ENCODE results near the gene DAB2IP.

The DAB2IP gene

DNA sequence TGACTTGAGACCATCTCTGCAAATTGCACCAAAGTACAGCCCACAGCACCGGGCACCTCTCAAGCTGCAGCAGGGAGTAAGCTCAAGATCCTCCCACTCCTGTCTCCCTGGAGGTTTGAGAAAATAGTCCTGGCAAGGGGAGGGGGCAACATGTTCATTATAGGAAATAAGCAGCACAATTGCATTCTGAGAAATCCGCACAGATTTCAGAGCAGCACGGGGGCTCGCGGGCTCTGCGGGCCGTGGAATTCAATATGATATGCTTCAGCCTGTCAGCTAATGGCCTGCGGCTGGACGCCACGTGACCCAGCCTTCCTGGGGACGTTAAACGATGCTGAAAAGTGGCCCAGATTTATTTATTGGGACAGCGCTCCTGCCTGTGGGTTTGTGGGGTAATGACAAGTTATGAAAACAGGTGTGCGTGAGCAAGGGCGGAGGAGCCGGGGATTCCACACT is 156.4 kb downstream of the DAB2IP start:
- no peak for DNase-seq

DNA sequence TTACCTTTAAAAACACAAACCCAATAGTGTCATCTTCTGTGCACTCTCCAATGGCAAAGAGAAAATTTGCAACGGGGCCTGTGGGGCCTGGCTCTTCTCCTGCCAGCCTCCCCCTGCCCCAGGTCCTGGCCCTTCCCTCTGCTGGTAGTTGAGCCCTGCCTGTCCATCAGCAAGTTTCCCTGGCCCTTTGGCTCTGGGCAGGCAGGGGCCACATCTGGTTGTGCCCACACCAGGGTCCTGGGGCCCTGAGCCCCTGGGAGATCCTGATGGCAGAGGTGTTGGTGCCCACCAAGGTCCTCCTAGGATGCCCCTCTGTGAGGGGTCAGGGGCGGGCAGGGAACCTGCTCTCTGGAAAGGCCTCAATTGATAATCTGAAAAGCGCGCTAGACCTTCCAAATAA is 157.3 kb downstream of the DAB2IP start:
- DNase-seq = no peak

DNA sequence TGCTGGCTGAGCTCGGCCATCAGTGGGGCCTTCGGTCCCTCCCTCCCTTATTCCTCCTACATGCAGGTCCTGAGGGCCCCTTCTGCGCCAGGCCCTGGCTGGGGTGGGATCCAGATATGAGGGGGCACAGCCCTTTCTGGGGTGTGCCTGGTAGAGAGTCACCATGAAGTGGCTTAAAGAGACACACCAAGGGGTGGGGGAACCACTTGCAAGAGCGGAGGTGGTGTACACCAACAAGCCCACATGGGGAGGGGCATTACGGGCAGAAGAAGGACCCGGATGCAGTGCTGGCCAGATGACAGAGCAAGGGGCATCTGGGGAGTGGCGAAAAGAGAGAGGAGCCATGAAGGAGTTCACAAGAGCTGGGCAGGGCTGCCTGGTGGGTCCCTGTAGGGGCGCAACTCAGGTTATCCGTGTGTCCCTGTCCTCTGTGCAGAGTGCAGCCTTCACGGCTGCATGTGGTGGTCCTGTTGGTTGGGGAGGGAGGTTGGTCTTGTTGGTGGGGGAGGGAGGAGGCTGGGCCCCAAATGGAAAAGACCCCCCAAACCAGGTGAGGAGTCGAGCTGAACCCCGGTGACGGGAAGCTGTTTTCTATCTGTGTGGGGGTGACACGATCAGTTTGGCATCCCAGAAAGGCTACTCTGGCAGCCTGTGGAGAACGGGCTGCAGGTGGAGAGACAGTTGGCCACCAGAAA is 158.1 kb downstream of the DAB2IP start:
- no peak for DNase-seq

DNA sequence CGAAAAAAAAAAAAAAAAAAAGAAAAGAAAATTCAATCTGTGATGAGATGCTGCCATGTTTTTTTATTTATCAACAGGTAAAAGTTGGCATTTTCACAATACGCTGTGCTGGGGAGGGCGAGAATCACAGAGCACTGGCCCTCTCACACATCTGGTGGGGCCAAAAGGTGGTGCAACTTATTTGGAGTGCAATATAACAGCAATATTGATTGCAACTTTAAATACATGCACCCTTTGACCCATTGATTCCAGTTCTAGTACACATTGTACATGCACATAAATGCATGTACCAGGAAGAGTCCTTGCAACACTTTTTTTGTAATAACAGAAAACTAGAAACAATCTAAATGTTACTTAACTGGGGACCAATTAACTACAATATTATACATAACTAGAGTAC is 159.1 kb downstream of the DAB2IP start:
- DNase-seq = no peak

DNA sequence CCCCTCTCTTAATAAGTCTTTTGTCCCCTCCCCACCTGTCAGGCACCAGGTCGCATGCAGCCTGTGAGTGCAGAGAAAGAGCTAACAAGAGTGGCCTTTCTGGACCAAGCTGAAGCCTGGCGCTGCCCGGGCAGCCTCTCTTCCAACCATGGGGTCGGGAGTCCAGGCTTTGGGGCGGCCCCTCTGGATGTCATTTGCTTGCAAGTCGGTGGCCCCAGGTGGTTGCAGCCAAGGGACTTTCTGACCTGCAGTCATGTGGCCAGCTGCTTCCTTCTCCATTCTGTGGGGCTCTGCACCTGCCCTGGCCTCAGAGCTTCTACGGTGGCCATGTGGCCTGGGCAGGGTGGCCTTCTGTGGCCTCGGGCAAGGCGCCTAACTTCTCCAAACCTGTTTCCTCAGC is 159.7 kb downstream of the DAB2IP start:
- DNase-seq = no peak

DNA sequence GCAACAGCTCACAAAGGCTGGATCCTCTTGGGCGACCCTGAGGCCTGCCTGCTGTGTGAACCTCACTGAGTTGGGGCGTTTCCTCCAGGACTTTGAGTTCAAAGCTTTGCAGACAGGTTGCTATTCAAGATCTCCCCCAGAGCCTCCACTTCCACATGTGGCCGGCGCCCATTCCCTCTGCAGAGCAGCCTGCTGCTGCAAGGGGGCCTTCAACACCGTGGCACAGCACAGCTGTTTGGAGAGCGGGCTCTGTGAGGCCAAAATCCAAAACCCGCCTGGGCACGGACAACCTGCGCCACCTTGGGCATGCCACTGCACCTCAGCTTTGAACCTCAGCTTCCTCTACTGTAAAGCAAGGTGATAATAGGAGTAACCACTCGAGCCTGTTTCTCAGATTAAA is 160.3 kb downstream of the DAB2IP start:
- no peak for DNase-seq

DNA sequence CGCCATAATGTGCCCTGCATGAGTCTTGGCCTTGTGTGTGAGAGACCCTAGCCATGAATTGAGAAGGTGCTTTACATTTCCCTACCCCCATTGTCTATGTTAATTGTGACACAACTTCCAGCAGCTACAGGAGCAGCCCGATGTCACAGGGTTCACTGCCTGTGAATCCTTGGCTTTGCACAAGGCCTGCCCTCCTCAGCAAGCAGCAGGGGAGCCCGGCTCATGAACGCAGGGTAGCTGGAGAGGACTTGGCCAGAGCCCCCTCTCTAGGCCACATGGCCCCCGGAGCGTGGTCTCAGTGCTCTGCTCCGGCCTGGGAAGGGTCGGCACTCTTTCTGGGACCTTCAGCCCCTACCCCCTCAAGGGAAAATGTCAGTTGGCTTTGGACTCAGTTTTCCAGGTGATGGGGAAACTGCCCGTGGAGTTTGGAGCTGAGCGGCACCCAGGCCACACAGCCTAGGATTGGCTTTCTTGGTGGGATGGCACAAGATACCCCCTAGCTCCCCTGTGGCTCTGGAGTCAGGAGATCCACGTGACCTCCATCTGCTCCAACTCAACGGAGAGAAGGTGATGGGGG is 160.8 kb downstream of the DAB2IP start:
- DNase-seq = no peak

DNA sequence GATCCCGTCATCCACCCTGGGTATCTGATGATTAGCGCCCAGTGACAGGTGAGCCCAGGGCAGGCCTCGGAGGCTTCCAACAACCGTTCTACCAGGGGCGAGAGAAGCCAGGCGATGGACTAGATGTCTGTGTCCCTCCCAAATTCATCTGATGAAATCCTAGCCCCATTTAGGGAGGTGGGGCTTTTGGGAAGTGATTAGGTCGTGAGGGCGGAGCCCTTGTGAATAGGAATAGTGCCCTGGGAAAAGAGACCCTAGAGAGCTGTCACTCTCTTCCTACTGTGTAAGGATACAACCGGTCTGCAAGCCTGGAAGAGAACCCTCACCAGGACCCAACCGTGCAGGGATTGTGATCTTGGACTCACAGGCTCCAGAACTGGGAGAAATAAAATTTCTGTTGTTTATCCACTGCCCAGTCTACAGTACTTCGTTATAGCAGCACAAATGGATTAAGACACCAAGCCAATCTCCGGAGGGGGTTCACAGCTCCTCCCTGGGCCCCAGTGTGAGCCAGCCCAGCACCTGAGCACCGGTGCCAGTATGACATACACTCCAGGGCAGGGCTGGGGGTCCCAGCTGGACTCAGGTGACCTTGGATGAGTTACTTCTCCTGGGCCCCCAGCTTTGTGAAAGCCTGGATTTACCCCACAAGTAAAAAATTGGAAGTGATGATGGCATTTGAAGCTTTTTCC is 162.2 kb downstream of the DAB2IP start:
- DNase-seq = no peak

DNA sequence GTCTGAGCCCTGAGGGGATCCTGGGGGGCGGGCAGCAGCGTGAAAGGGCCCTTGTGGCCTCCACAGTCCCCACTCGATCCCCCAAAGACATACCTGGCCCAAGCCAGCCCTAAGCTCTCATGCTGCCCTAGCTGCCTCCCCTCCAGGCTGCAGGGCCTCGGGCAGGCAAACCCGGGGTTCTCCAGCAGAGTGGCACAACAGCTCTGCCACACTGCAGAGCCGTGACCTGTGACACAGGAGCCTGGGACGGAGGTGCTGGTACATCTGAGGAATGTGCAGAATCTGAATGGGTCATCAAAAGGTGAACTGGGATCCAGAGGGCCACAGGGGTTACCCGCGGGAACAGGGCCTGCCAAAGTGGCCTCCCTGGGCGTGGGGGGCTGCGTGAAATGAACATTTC is 163.2 kb downstream of the DAB2IP start:
- no peak for DNase-seq

DNA sequence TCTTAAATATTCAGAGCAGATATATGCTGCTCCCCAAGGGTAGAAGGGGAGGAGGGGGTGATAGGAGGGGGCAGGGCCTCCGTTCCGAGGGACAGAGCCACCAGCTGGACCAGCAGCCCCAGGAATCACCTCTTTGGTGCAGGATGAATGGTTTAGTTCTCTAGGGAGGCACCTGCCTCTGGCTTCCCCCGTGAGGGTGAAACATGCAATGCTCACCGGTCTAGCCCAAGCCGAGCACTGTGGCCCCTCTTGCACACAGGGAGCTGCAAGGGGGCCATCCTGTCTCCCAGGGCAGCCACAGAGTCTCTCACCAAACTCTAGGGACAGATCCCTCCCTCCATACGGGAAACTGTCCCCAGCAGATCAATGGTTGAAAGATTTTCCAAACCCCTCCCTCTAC is 163.7 kb downstream of the DAB2IP start:
- no peak for DNase-seq

DNA sequence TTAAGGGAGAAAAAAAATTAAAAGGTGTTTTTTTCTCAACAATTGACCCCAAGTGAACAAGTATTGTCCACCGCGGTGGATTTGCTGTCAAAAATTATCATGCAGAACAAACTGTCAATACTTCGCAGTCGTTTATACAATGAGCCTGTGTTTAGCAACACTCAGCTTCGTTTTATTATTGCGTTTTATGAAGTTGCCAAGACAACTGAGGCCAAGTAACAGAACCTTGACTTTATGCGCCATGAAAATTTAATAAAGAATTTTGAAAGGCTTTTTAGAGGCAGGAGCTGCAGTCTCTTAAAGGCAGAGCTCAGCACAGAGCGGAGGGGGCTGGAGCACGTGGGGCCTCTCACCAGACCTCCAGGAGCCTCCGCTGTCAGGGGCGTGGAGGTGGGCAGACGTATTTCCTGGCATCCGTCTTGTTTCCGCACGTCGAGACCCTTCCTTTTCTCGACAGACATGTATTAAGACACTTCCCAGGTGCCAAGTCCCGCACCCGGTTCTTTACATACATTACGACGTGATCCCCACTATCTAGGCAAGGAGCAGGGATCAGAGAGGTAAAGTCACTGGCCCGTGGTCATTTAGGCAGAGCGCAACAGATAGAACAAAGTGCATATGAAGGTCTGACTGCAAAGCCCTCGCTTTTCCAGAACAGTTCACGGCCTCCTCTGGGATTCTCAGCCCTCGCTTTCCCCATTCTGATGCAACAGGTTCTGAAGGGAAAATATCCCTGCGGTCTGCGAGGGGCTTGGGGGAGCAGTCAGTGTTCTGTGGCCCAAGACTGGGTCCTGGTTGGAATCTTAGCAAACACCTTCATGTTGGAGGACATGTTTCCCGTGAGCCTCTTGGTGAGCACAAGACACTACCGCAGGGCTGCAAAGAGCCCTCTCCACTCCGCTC is 164.4 kb downstream of the DAB2IP start:
- DNase-seq = no peak

DNA sequence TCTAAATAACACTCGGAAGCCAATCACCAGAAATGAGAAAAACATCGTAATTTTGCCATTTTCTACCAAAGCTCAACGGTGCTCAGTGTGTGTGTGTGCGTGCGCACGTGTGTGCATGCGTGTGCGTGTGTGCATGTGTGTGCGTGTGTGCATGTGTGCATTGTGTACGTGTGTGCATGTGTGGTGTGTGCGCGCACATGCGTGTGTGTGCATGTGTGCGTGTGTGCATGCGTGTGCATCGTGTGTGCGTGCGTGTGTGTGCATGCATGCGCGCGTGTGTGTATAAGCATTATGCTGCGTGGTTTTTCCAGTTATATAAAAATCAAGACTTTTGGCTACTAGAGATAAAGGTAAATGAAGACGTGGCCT is 165.0 kb downstream of the DAB2IP start:
- DNase-seq = no peak

DNA sequence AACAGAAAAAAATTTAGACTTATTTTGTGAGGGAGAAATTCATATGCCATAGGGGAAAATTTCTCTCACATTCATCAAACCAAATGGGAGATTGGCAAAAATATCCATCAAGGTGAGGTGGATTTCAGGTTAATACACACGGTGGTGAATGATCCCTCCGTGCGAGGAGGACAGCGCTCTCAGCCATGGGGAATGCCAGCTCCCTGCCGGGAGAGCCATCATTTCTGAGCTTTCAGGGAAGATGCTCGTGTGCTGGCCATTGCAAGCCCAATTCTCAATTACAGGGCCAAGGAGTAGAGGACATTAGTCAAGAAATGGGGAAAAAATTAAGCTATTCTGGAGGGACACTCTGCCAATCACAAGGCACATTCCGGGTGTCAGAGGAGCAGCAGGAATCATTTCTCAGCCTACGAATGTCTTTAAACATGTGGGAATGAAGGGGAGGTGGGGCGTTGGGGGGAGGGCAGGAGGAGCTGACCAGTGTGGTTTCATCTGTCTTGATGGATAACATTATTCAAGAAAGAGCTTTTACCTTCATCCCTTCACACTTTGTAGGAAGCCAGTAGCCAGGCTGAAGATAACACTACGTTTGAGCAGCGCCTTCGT is 165.5 kb downstream of the DAB2IP start:
- no peak for DNase-seq

DNA sequence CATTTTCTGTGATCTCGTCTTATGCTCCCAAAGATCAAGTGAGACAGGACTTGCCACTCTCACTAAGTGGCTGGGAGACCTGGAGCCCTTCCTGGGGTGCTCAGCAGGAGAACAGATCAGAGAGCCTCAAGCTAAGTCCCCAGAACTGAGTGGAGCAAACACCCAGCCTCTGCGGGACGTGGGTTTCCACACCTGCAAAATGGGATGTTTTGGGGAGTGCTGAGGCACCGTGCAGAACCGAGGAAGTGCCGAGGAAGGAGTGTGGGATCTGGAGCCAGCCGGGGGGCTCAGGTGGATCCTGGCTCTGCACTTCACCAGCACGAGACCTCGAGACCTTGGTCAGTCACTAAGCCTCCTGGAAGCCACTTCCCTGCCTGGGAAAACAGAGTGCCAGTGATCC is 166.0 kb downstream of the DAB2IP start:
- DNase-seq = no peak

DNA sequence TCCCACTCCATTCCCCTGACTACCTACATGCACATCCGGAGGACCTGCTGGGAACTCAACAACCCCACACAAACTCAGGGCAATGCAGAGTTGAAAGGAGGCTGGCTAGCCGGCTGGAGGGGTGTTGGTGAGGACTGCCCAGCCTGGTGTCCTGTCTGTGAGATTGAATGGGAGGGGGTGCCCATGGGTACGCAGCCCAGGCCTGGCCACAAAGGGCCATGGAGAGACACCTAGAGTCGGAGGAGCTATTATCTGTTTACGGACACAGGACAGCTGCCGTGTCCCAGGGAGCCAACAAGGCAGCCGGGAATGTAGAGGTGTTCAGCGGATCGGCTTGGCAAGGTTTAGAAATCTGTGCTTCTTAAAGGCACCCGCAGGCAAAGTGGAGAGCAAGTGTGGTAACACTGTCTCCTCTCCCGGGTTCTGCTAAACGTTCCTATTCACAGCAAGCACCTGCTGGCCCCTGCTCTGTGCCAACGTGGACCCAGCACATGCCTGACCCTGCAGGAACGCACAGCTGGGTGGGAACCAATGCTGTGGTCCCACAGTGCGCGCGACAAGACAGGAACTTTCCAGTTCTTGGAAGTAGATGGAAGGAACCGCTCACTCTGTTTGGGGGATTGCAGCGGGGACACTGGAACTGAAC is 166.7 kb downstream of the DAB2IP start:
- DNase-seq = no peak

DNA sequence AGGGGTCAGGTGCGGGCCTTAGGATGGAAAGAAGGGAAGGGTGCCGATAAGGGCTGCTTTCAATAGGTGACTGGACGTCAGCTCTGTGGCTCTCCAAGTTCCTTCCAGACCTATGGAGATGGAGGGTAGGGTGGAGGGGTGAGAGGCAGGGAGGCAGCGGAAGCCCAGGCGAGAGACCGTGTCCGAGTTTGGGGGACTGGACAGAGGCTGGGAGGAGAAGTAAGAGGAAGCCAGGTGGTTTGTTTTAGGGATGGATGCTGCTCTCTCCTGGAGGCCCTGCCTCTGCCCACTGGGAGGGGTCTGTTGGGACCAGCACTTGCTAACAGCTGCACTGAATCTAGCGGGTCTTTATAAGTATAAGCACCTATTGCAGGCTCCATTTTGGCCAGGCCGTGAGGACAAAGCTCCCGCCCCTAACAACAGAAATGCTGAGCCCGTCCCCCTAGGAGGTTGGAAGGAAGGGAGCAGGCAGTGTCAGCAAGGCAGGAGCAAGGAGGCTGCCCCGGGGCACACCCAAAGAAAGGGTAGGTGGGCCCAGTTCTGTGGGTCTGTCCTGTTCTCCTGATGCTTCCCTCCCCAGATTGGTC is 167.5 kb downstream of the DAB2IP start:
- no peak for DNase-seq

DNA sequence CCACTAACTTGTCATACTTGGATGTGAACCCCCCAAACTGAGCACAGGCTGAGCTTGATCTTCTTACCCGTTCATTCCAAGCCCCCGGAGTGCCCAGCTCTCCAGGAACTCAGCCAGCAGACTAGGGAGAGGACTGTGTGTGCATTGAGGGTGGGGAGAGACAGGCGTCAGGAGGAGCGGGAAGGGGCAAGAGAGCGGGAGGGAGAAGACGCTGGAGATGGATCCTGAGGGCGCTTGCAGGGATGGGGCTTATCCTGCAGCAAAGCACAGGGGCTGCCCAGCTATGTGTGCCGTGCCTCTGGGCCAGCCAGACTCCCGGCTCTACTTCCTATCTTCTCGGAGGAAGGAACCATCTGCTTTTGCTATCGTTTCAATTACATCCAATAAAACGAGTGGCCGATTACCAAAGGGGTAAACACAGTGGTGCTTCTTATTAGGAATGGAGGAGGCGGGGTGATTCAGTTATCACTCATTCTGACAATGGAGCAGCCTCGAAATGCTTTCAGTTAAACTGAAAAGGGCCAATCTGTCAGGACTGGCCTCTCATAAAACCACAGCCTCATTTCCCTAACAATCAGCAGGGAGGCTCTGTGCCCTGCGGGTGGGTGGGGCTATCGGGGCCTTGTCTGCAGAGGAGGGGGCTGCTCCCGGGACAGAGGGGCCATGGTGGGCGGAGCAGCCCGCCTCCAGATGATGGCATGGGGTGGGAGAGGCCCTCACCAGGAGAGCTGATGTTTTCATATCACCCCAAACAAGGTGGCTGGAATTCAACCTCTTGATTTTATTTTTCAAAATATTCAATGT is 168.2 kb downstream of the DAB2IP start:
- no peak for DNase-seq

DNA sequence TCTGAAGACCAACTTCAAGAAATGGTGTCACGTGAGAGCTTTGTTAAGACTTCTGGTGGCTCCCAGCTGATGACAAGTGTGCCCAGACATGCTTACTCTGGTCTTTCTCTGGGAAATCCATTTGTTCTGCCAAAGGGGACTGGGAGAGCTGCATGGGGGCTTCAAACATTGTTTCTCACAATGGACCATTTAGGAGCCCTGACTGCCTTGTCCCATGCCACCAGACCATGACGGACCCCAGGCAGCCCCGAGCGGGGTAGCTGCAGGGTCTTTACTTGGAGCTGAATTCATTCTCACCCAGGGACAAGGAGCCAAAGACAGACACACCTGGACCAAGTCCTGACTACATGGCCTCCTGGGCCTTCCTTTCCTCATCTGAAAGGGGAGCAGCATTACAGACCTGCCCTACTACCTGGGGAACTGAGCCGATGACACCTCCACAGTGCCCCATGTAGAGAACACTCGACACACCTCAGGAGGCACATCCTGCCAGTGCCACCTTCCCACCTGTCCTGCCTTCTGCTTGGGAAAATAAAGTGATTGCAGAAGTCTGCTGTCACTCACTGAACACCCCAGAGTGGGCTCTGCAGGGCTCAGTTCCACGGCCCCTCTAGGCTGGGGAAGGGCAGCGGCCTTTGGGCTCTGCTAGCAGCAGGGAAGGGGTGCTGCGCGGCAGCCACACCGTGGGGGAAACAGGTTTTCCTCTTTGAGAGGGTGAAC is 169.0 kb downstream of the DAB2IP start:
- DNase-seq = no peak

DNA sequence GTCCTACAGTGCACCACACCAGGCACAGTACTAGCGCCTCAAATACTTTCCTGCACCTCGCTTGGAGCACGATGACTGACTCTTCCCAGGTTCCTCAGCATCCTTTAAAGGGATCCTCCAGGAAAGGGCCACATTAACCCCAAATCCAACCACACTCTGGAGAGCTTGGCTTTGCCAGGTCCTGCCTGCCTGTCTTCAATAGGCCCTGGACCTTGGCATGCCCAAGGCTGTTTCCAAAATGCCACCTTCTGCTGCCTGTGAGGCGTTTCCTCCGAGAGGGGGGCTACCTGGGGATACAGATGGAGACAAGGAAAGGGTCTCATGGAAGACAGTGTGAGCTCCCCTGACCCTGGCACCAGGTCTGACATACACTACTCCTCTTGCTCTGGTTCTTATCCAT is 169.9 kb downstream of the DAB2IP start:
- no peak for DNase-seq
